Smooth muscle cell (in vitro differentiated cells): ENCODE results near the gene NAA30. TPM values are rescaled to one million over a fixed set of nuclear protein-coding genes. Genes with fewer than 3 reads are reported as not detected.

Source experiments
- DNase-seq: peaks from one replicate; lab custom pipeline; 2025; ENCODE audit not compliant: unreplicated experiment; lab: John Stamatoyannopoulos, UW
- H2AFZ ChIP-seq: fragments of 200-600 bp; sonication (generic); 2 replicates; pipeline ENCODE4 v1.6.0; 2016; ENCODE audit warnings: antibody characterized with exemption, low read depth, mild to moderate bottlenecking
- H3F3A ChIP-seq: fragments of 200-600 bp; sonication (generic); 2 replicates; pipeline ENCODE4 v1.6.0; 2017; ENCODE audit warnings: antibody characterized with exemption, low read depth
- H3K27ac ChIP-seq: fragments of 200-600 bp; sonication (generic); 2 replicates; pipeline ENCODE4 v1.5.1; 2016; ENCODE audit warnings: low read depth, mild to moderate bottlenecking
- H3K27me3 ChIP-seq: fragments of 200-600 bp; sonication (generic); 2 replicates; pipeline ENCODE4 v1.6.1; 2016; ENCODE audit warnings: low read depth, mild to moderate bottlenecking
- H3K36me3 ChIP-seq: fragments of 200-600 bp; sonication (generic); 2 replicates; pipeline ENCODE4 v1.5.1; 2016; ENCODE audit warnings: low read depth
- H3K4me1 ChIP-seq: fragments of 200-600 bp; sonication (generic); 2 replicates; pipeline ENCODE4 v1.5.1; 2016; ENCODE audit warnings: low read depth
- H3K4me2 ChIP-seq: fragments of 200-600 bp; sonication (generic); 2 replicates; pipeline ENCODE4 v1.6.0; 2016; ENCODE audit warnings: mild to moderate bottlenecking
- H3K4me3 ChIP-seq: fragments of 200-600 bp; sonication (generic); 2 replicates; pipeline ENCODE4 v1.5.1; 2016; ENCODE audit warnings: mild to moderate bottlenecking
- H3K79me2 ChIP-seq: fragments of 200-600 bp; sonication (generic); 2 replicates; pipeline ENCODE4 v1.6.0; 2016; ENCODE audit warnings: low read depth, mild to moderate bottlenecking
- H3K9ac ChIP-seq: fragments of 200-600 bp; sonication (generic); 2 replicates; pipeline ENCODE4 v1.6.0; 2016; ENCODE audit warnings: low read depth
- H3K9me3 ChIP-seq: fragments of 200-600 bp; sonication (generic); replicated peaks from 2 replicates; pipeline ENCODE4 v1.5.1; 2016; ENCODE audit warnings: low read depth
- H4K20me1 ChIP-seq: fragments of 200-600 bp; sonication (generic); 2 replicates; pipeline ENCODE4 v1.6.0; 2016; ENCODE audit warnings: low read depth
- WGBS: methylation state at CpG from one replicate; pipeline ENCODE4 v1.1.7; 2016; ENCODE audit warnings: low lambda C conversion rate; 5-methylcytosine and 5-hydroxymethylcytosine counted together
- polyA plus RNA-seq: library from polyadenylated mRNA; unstranded; fragments of >200 nt; fragmentation: Nextera tagmentation; extraction: Ambion mirVana; gene quantifications from 2 replicates; pipeline ENCODE4 v1.2.1, GENCODE V29; 2016
- total RNA-seq: library from RNA; depleted of rRNA; stranded (reverse); fragments of >200 nt; gene quantifications from 2 replicates; pipeline ENCODE4 v1.2.3, GENCODE V29; 2014
- TF ChIP-seq, protein P1 (sequence below): fragments of 200-600 bp; sonication (generic); IDR thresholded peaks from 2 replicates; pipeline ENCODE4 v1.5.1; 2017; ENCODE audit warnings: borderline replicate concordance, mild to moderate bottlenecking, antibody characterized with exemption; ENCODE audit not compliant: insufficient read depth, poor library complexity, severe bottlenecking

Gene NAA30
- total and polyA plus RNA-seq, 2 experiments from 2014 or later, result 7.4 to 24.0 TPM

DNA sequence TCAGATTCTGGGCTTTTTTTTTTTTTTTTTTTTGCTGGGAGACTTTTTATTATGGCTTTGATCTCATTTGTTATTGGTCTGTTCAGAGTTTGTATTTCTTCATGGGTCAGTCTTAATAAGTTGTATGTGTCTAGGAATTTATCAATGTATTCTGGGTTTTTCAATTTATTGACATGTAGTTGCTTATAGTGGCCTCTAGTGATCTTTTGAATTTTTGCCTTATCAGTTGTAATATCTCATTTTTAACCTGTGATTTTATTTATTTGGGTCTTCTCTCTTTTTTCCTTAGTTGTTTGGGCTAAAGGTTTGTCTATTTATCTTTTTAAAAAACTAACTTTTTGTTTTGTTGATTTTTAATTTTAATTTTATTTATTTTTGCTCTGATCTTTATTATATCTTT is 45.5 kb downstream of the NAA30 start:
- no peaks in the 10 kb centered on the region for H3K4me1 ChIP-seq
- H3K27me3 ChIP-seq, result no peaks in the 10 kb centered on the region
- no peak overlapping the region for H3K9ac ChIP-seq
- H3F3A ChIP-seq, result no peaks in the 10 kb centered on the region
- no peak overlapping the region for H2AFZ ChIP-seq
- H3K79me2 ChIP-seq, result no peaks in the 10 kb centered on the region
- no peak overlapping the region for H3K4me2 ChIP-seq
- H3K36me3 ChIP-seq, result no peaks in the 10 kb centered on the region
- H3K4me3 ChIP-seq, result no peak overlapping the region
- no peak overlapping the region for H3K27ac ChIP-seq
- no peak for DNase-seq
- no peaks in the 10 kb centered on the region for H4K20me1 ChIP-seq
- no peaks in the 10 kb centered on the region for H3K9me3 ChIP-seq
- TF ChIP-seq, protein P1, sequence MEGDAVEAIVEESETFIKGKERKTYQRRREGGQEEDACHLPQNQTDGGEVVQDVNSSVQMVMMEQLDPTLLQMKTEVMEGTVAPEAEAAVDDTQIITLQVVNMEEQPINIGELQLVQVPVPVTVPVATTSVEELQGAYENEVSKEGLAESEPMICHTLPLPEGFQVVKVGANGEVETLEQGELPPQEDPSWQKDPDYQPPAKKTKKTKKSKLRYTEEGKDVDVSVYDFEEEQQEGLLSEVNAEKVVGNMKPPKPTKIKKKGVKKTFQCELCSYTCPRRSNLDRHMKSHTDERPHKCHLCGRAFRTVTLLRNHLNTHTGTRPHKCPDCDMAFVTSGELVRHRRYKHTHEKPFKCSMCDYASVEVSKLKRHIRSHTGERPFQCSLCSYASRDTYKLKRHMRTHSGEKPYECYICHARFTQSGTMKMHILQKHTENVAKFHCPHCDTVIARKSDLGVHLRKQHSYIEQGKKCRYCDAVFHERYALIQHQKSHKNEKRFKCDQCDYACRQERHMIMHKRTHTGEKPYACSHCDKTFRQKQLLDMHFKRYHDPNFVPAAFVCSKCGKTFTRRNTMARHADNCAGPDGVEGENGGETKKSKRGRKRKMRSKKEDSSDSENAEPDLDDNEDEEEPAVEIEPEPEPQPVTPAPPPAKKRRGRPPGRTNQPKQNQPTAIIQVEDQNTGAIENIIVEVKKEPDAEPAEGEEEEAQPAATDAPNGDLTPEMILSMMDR, result no peak

DNA sequence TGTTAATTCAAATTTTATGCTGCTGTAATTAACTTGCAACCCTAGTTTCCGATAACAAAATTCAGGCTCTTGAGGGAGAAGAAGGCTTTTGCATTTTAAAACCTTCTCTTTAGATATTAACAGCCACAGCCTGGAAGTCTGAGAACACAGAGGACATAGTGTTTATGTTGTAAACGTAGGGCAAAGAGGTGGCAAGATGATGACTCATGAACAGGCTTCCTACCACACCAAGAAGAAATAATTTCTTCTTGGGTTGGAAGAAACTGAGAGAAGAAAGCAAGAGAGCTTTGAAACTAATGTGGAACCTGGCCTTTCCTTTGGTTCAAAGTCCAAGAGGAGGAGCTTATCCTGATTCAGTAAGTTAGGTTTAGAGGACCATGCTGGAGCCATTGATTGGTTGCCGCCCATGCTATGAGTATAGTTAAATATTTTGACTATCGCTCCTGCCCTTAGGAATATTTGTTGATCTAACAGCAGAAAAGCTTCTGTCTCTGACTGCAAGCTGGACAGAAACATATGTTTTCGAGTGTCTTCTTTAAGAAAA is 71.5 kb downstream of the NAA30 start:
- H3K4me1 ChIP-seq, result no peaks in the 10 kb centered on the region

DNA sequence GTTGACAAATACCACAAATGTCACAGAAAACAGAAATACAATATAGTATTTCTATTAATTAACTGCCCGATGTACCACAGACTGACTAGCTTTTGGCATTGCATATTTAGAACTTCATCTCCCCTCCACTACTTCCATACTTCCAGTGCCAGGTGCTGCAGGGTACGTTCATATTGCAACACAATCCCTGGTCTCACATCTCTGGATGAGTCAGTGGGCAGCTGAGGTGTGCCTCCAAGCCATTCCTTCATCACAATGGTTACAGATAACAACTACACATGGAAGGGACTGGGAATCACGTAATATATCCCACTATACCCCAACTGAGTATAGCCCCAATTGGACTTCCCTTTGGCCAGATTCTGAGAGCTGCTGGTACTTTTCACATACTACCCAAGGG is 72.2 kb downstream of the NAA30 start:
- no peak for DNase-seq
- H3K36me3 ChIP-seq, result no peaks in the 10 kb centered on the region
- no peaks in the 10 kb centered on the region for H3K9me3 ChIP-seq
- H3K27me3 ChIP-seq, result no peaks in the 10 kb centered on the region
- H3K27ac ChIP-seq, result no peak overlapping the region
- H3K79me2 ChIP-seq, result no peaks in the 10 kb centered on the region
- WGBS, result 93% methylated on average over 3 of the region's 3 CpGs
- no peaks in the 10 kb centered on the region for H3K4me1 ChIP-seq
- no peak overlapping the region for H2AFZ ChIP-seq
- H3K9ac ChIP-seq, result no peak overlapping the region
- TF ChIP-seq, protein P1, result no peak
- H3K4me2 ChIP-seq, result no peak overlapping the region
- H3F3A ChIP-seq, result no peaks in the 10 kb centered on the region
- H3K4me3 ChIP-seq, result no peak overlapping the region
- H4K20me1 ChIP-seq, result no peaks in the 10 kb centered on the region

More for the DNA sequence above, 71.5 kb downstream of the NAA30 start:
- 62% methylated on average over 5 of the region's 5 CpGs for WGBS
- Histone ChIP-seq H3K27ac (no peak overlapping the region), H3K79me2 (no peaks in the 10 kb centered on the region), H3K9me3 (no peaks in the 10 kb centered on the region), H3K4me3 (no peak overlapping the region), H2AFZ (no peak overlapping the region), H3K36me3 (no peaks in the 10 kb centered on the region), H4K20me1 (no peaks in the 10 kb centered on the region), H3K4me2 (no peak overlapping the region), H3K27me3 (no peaks in the 10 kb centered on the region), H3K9ac (no peak overlapping the region), H3F3A (no peaks in the 10 kb centered on the region)
- TF ChIP-seq, protein P1, result no peak
- no peak for DNase-seq

DNA sequence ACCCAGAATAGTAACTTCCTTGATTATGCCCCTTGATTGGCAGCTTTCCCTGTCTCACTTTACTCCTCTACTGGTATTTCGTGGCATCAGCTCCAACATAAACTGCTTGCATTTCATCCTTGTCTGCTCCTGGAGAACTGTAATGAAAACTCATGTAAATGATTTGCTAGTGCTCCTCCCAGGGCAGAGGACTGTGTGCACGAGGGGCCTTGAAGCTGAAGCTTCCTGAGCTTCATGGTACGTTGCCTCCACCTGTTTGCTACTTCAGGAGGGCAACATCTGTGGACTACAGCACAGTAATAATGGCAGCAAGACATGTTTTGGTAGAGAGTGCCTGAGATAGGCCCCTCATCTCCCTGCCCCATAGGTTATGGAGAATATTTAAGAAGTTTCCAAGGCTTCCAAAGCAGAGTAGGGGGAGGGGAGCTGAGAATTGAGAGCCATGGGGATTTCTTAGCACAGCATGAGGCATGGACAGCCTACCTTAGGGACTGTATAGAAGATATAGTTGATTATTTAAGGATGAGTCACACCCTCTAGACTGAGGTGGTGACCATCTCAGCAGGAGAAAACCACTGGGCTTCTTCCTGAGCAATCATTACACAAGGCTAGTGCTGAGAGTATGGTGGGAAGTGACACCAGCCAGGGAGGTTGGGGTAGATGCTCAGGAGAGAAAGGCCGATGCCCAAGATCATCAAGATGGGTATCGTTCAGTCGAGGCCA is 73.8 kb downstream of the NAA30 start:
- no peaks in the 10 kb centered on the region for H3K79me2 ChIP-seq
- H3K27me3 ChIP-seq, result no peaks in the 10 kb centered on the region
- no peaks in the 10 kb centered on the region for H3K4me1 ChIP-seq
- H3K4me3 ChIP-seq, result no peak overlapping the region
- H2AFZ ChIP-seq, result no peak overlapping the region
- no peak overlapping the region for H3K9ac ChIP-seq
- H3K4me2 ChIP-seq, result no peak overlapping the region
- no peak for DNase-seq
- H3K36me3 ChIP-seq, result no peaks in the 10 kb centered on the region
- TF ChIP-seq, protein P1, result no peak
- H3F3A ChIP-seq, result no peaks in the 10 kb centered on the region
- no peaks in the 10 kb centered on the region for H4K20me1 ChIP-seq
- H3K9me3 ChIP-seq, result no peaks in the 10 kb centered on the region
- H3K27ac ChIP-seq, result no peak overlapping the region
- 94% methylated on average over 6 of the region's 6 CpGs for WGBS
